Neuronal stem cell (in vitro differentiated cells): Measurements from ENCODE around the gene MBP.

Source experiments
- DNase-seq: peaks from one replicate; pipeline ENCODE4 v3.0.0-alpha.2; 2013; ENCODE audit warnings: low spot score
- H2AFZ ChIP-seq: one replicate; pipeline ENCODE4 v1.6.1; 2013; ENCODE audit warnings: mild to moderate bottlenecking, low read length, inconsistent platforms
- H2AK5ac ChIP-seq: 2 replicates; pipeline ENCODE4 v1.6.1; 2013; ENCODE audit warnings: low read depth, mild to moderate bottlenecking, inconsistent platforms, low read length, moderate library complexity, mixed read lengths
- H2BK120ac ChIP-seq: 2 replicates; pipeline ENCODE4 v1.6.1; 2013; ENCODE audit warnings: low read depth, mild to moderate bottlenecking, inconsistent platforms, low read length, moderate library complexity, mixed read lengths
- H2BK12ac ChIP-seq: one replicate; pipeline ENCODE4 v1.6.1; 2013; ENCODE audit warnings: low read length, inconsistent platforms
- H2BK15ac ChIP-seq: 2 replicates; pipeline ENCODE4 v1.6.1; 2013; ENCODE audit warnings: mild to moderate bottlenecking, low read length, inconsistent platforms, mixed read lengths
- H2BK5ac ChIP-seq: one replicate; pipeline ENCODE4 v1.6.1; 2013; ENCODE audit warnings: inconsistent platforms, mild to moderate bottlenecking, low read length, moderate library complexity
- H3K14ac ChIP-seq: one replicate; pipeline ENCODE4 v1.6.1; 2013; ENCODE audit warnings: low read length, inconsistent platforms
- H3K18ac ChIP-seq: 2 replicates; pipeline ENCODE4 v1.6.1; 2013; ENCODE audit warnings: low read length, inconsistent platforms
- H3K23ac ChIP-seq: 2 replicates; pipeline ENCODE4 v1.6.1; 2013; ENCODE audit warnings: low read depth, mild to moderate bottlenecking, mixed read lengths, low read length, inconsistent platforms; ENCODE audit not compliant: poor library complexity
- H3K27ac ChIP-seq: replicated peaks from 3 replicates; pipeline ENCODE4 v1.5.1; 2013; ENCODE audit warnings: low read length, inconsistent platforms
- H3K27me3 ChIP-seq, 3 experiments: 2 replicates each; pipeline ENCODE4 v1.6.1; 2013; ENCODE audit warnings: low read length in 3 of 3, mild to moderate bottlenecking in 2 of 3, inconsistent platforms in 1 of 3, low read depth in 1 of 3, mixed read lengths in 1 of 3, moderate library complexity in 1 of 3; ENCODE audit not compliant: control insufficient read depth in 3 of 3, insufficient read depth in 3 of 3
- H3K36me3 ChIP-seq, 2 donors: replicated peaks in 1 of 2; 2 replicates each; pipeline ENCODE4 v1.6.1; 2013; ENCODE audit warnings: low read length in 2 of 2; ENCODE audit not compliant: control insufficient read depth in 2 of 2, insufficient read depth in 2 of 2
- H3K4ac ChIP-seq: 2 replicates; pipeline ENCODE4 v1.6.1; 2013; ENCODE audit warnings: inconsistent platforms, mild to moderate bottlenecking, low read length, moderate library complexity
- H3K4me1 ChIP-seq, 2 donors: 1 replicate in 1 of 2; 2 replicates in 1 of 2; pipeline ENCODE4 v1.6.1; 2013; ENCODE audit warnings: low read length in 2 of 2, low read depth in 1 of 2; ENCODE audit not compliant: control insufficient read depth in 2 of 2, insufficient read depth in 1 of 2
- H3K4me2 ChIP-seq: one replicate; pipeline ENCODE4 v1.6.1; 2013; ENCODE audit warnings: mild to moderate bottlenecking, low read length, inconsistent platforms; ENCODE audit not compliant: insufficient read depth, poor library complexity, severe bottlenecking
- H3K4me3 ChIP-seq, 2 donors: 2 replicates each; pipeline ENCODE4 v1.5.1; 2013; ENCODE audit warnings: low read length in 2 of 2, mild to moderate bottlenecking in 2 of 2, inconsistent platforms in 1 of 2, moderate library complexity in 1 of 2
- H3K79me1 ChIP-seq: one replicate; pipeline ENCODE4 v1.6.1; 2013; ENCODE audit warnings: low read depth, mild to moderate bottlenecking, inconsistent platforms, low read length, moderate library complexity
- H3K9ac ChIP-seq: one replicate; pipeline ENCODE4 v1.6.1; 2013; ENCODE audit warnings: mild to moderate bottlenecking, low read depth, low read length, inconsistent platforms; ENCODE audit not compliant: poor library complexity
- H3K9me3 ChIP-seq, 2 donors: replicated peaks in 1 of 2; 2 replicates each; pipeline versions ENCODE3 to v1.6.1; 2013; ENCODE audit warnings: low read length in 2 of 2, mild to moderate bottlenecking in 2 of 2, inconsistent platforms in 1 of 2, low read depth in 1 of 2, mixed read lengths in 1 of 2, moderate library complexity in 1 of 2; ENCODE audit not compliant: control insufficient read depth in 2 of 2, insufficient read depth in 1 of 2
- H4K8ac ChIP-seq: one replicate; pipeline ENCODE4 v1.6.1; 2013; ENCODE audit warnings: low read depth, mild to moderate bottlenecking, inconsistent platforms, low read length, moderate library complexity
- H4K91ac ChIP-seq: one replicate; pipeline ENCODE4 v1.6.1; 2013; ENCODE audit warnings: low read length, low read depth, mild to moderate bottlenecking, inconsistent platforms; ENCODE audit not compliant: poor library complexity
- WGBS, 2 donors: extraction: QIAGEN DNeasy Blood & Tissue Kit; methylation state at CpG; one replicate each; pipeline ENCODE4 v1.1.7; 2013; ENCODE audit warnings: missing lambda C conversion rate in 2 of 2, mixed read lengths in 1 of 2; ENCODE audit not compliant: insufficient read length in 2 of 2, insufficient replicate concordance in 1 of 2; ENCODE audit errors: extremely low coverage in 2 of 2; 5-methylcytosine and 5-hydroxymethylcytosine counted together

Gene MBP

DNA sequence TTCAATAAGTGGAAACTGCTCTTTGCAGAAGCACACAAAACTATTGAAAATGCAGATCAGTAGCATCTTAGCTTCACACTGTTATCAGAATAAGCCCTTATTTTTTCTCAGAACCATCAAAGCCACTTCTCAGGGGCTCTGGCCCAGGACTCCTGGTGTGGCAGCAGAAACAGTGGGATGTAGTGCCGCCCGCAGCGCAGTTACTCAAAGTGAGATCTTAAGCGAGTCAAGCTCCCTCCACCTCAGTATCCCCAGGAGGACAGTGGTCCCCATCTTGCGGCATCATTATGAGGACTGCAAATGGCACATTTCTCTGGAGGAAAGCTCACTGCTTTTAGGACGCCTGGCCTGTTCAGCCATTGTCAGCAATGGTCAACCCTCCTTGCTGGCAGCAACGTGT lies 60.0 kb downstream of the MBP start:
- no peak overlapping the region for H4K8ac ChIP-seq
- H3K4ac ChIP-seq = no peak overlapping the region
- no peak overlapping the region for H3K27ac ChIP-seq
- no peak overlapping the region for H2BK15ac ChIP-seq
- no peaks in the 10 kb centered on the region for H3K36me3 ChIP-seq
- no peak overlapping the region for H2BK120ac ChIP-seq
- H3K4me1 ChIP-seq = peaks cover 2 to 15% of the 10 kb centered on the region in 2 donors
- H3K9me3 ChIP-seq = peaks cover 0 to 2% of the 10 kb centered on the region in 2 donors
- DNase-seq = no peak
- no peak overlapping the region for H4K91ac ChIP-seq
- no peak overlapping the region for H3K18ac ChIP-seq
- no peak overlapping the region for H3K4me2 ChIP-seq
- peaks cover 0 to 3% (median 0%) of the 10 kb centered on the region in 3 experiments for H3K27me3 ChIP-seq
- H3K9ac ChIP-seq = no peak overlapping the region
- WGBS, 2 donors = no CpG with 5 or more reads among the region's 7 CpGs
- H3K23ac ChIP-seq = no peak overlapping the region
- H3K14ac ChIP-seq = no peak overlapping the region
- H2AFZ ChIP-seq = no peak overlapping the region
- H2AK5ac ChIP-seq = no peak overlapping the region
- no peak overlapping the region for H3K4me3 ChIP-seq
- no peaks in the 10 kb centered on the region for H3K79me1 ChIP-seq
- H2BK12ac ChIP-seq = no peak overlapping the region
- H2BK5ac ChIP-seq = no peak overlapping the region

DNA sequence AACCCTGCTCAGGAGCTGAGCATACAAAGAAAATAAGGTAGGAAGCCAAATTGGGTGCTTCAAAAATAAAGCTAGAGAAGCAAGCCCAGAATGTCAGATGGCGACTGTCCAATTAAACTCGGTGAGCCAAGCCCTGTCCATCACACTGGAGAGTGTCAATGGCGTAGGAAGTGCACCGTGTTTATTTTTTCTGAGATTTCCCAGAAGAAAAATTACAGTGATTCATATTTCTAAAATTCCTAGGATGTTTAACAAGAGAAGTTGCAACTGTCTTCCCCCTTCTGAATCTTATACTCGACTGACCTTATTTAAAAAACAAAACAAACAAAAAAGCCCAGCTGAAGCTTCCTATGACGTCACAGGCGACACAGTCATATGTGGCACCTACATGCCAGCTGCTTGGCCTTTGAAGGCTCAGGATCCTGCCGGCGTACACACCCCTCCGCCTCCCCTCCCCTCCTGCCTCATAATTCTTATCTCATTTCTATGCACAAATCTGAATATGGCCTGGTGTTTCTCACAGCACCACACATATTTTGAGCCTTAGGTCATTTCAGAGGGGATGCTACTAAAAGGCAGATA lies 60.8 kb downstream of the MBP start:
- no peak for DNase-seq
- Histone ChIP-seq H3K4me1 (peaks cover 2 to 17% of the 10 kb centered on the region in 2 donors), H3K18ac (no peak overlapping the region), H3K36me3 (no peaks in the 10 kb centered on the region), H2AFZ (no peak overlapping the region), H3K27me3 (peaks cover 0 to 3% (median 0%) of the 10 kb centered on the region in 3 experiments), H2BK12ac (no peak overlapping the region), H3K27ac (no peak overlapping the region), H3K23ac (no peak overlapping the region), H3K14ac (no peak overlapping the region), H3K4ac (no peak overlapping the region), H2BK120ac (no peak overlapping the region), H3K79me1 (no peaks in the 10 kb centered on the region), H2AK5ac (no peak overlapping the region), H2BK15ac (no peak overlapping the region), H2BK5ac (no peak overlapping the region), H3K9me3 (peaks cover 0 to 2% of the 10 kb centered on the region in 2 donors), H3K4me3 (no peak overlapping the region), H4K8ac (no peak overlapping the region), H3K4me2 (no peak overlapping the region), H4K91ac (no peak overlapping the region), H3K9ac (no peak overlapping the region)
- no CpG with 5 or more reads among the region's 10 CpGs for WGBS, 2 donors

DNA sequence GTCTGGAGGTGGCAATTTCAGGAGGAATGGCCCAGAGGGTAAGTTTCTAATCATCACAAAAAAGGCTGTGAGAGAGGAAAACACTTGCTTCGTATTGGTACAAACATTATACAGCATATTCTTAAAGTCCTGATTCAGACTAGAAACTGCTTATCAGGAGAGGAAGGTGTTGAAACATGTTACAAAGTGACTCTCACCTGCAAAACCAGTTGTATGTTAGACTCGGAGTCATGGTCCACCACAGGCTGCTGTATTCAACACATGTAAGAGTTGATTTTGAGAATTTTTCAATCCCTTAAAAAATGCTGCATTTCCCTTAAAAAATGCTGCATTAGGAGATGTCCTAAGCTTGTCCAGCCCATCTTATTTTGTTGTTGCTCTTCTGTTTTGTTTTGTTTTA lies 61.5 kb downstream of the MBP start:
- Histone ChIP-seq H3K4me2 (no peak overlapping the region), H2AK5ac (no peak overlapping the region), H2BK5ac (no peak overlapping the region), H4K8ac (no peak overlapping the region), H3K27me3 (peaks cover 0 to 3% (median 0%) of the 10 kb centered on the region in 3 experiments), H3K9me3 (peaks cover 0 to 2% of the 10 kb centered on the region in 2 donors), H3K79me1 (no peaks in the 10 kb centered on the region), H3K4me3 (no peak overlapping the region), H2AFZ (no peak overlapping the region), H2BK15ac (no peak overlapping the region), H3K9ac (no peak overlapping the region), H3K36me3 (no peaks in the 10 kb centered on the region), H3K4me1 (peaks cover 2 to 19% of the 10 kb centered on the region in 2 donors), H3K14ac (no peak overlapping the region), H2BK120ac (no peak overlapping the region), H2BK12ac (no peak overlapping the region), H3K27ac (no peak overlapping the region), H3K18ac (no peak overlapping the region), H3K23ac (no peak overlapping the region), H3K4ac (no peak overlapping the region), H4K91ac (no peak overlapping the region)
- WGBS, 2 donors = no CpG with 5 or more reads among the region's 2 CpGs
- no peak for DNase-seq

DNA sequence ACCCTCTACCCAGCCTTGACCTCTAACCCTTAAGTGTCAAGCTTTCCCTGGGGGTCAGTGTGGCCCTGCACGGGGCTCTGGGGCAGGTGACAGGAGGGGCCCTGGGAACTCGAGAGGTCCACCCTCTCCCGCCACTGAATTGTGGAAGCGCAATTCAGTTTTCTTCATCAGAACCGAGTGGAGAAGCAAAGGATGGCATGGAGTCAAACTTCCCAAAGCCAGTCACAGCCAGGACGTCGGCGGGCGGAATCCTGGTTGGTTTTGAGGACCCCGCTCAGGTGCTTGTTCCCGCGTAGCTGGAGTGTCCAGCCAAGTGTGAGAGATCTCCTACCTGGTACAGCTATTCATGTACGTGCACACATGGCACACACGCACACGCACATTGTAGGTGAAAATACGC lies 62.0 kb downstream of the MBP start:
- peak overlapping the region; percentile 29 for H3K18ac ChIP-seq
- whole genome bisulfite sequencing, 2 donors = no CpG with 5 or more reads among the region's 16 CpGs

More for the DNA sequence above, 62.0 kb downstream of the MBP start:
- H2BK15ac ChIP-seq = no peak overlapping the region
- no peaks in the 10 kb centered on the region for H3K79me1 ChIP-seq
- no peaks in the 10 kb centered on the region for H3K36me3 ChIP-seq
- H2BK120ac ChIP-seq = no peak overlapping the region
- H3K4me3 ChIP-seq = no peak overlapping the region
- no peak overlapping the region for H3K4ac ChIP-seq
- H4K8ac ChIP-seq = no peak overlapping the region
- no peak overlapping the region for H3K14ac ChIP-seq
- H2AFZ ChIP-seq = no peak overlapping the region
- H3K23ac ChIP-seq = no peak overlapping the region
- H2BK5ac ChIP-seq = no peak overlapping the region
- no peak overlapping the region for H4K91ac ChIP-seq
- H3K9ac ChIP-seq = no peak overlapping the region
- H3K4me1 ChIP-seq = peaks cover 2 to 19% of the 10 kb centered on the region in 2 donors
- no peak overlapping the region for H2AK5ac ChIP-seq
- no peak overlapping the region for H3K27ac ChIP-seq
- peaks cover 0 to 2% of the 10 kb centered on the region in 2 donors for H3K9me3 ChIP-seq
- H3K27me3 ChIP-seq = peaks cover 0 to 3% (median 0%) of the 10 kb centered on the region in 3 experiments
- H2BK12ac ChIP-seq = no peak overlapping the region
- DNase-seq = no peak
- H3K4me2 ChIP-seq = no peak overlapping the region
